Esophagus squamous epithelium (tissue), 4 donors: ENCODE results near the gene XPOT.

ENCODE experiments used
- CTCF ChIP-seq, 6 experiments: fragments of 450-650 bp in 4 of 6; fragments of 200-600 bp in 2 of 6; sonication (generic) in 2 of 6; IDR thresholded peaks; one replicate each; pipeline ENCODE4 v1.5.1; 2016 to 2019; ENCODE audit warnings: antibody characterized with exemption in 6 of 6, mild to moderate bottlenecking in 4 of 6, moderate library complexity in 4 of 6
- POLR2A ChIP-seq, 4 donors: fragments of 450-650 bp; IDR thresholded peaks; one replicate each; pipeline ENCODE4 v1.6.1; 2017; ENCODE audit warnings: antibody characterized with exemption in 4 of 4, mild to moderate bottlenecking in 4 of 4, moderate library complexity in 3 of 4

- TF ChIP-seq CTCF (IDR thresholded peaks at IDR 0.05) (no peak), POLR2A (IDR thresholded peaks at IDR 0.05) (no peak)
Observed at GRCh38 chr12:64466178-64466577, 62.0 kb downstream of the XPOT start.
